Mesendoderm (in vitro differentiated cells): ENCODE results near the gene PBX2.
"Not testable (repeated sequence)": the region's sequence is repeated elsewhere in the genome, so short reads cannot be mapped to it uniquely, and the experiment has no call there.

Experiments
- DNase-seq: peaks from one replicate; pipeline ENCODE4 v3.0.0; 2013
- H2AK5ac ChIP-seq: 2 replicates; pipeline ENCODE4 v1.6.1; 2013; ENCODE audit warnings: low read length, inconsistent platforms
- H2BK120ac ChIP-seq: 2 replicates; pipeline ENCODE4 v1.6.1; 2013; ENCODE audit warnings: low read depth, mild to moderate bottlenecking, low read length, moderate library complexity, mixed read lengths
- H2BK15ac ChIP-seq: replicated peaks from 2 replicates; pipeline ENCODE4 v1.6.1; 2013; ENCODE audit warnings: low read depth, mild to moderate bottlenecking, moderate library complexity
- H2BK5ac ChIP-seq: 2 replicates; pipeline ENCODE4 v1.6.1; 2013; ENCODE audit warnings: low read length, inconsistent platforms
- H3K18ac ChIP-seq: 2 replicates; pipeline ENCODE4 v1.6.1; 2013; ENCODE audit warnings: mild to moderate bottlenecking, low read length, mixed read lengths
- H3K23ac ChIP-seq: one replicate; pipeline ENCODE4 v1.6.1; 2013; ENCODE audit warnings: low read length
- H3K27ac ChIP-seq: 2 replicates; pipeline ENCODE4 v1.5.1; 2013; ENCODE audit warnings: low read depth, mild to moderate bottlenecking, inconsistent platforms, low read length, moderate library complexity
- H3K27me3 ChIP-seq: 2 replicates; pipeline ENCODE4 v1.6.1; 2013; ENCODE audit warnings: low read length, control low read depth, mild to moderate bottlenecking, inconsistent platforms; ENCODE audit not compliant: insufficient read depth, poor library complexity
- H3K36me3 ChIP-seq: 2 replicates; pipeline ENCODE4 v1.6.1; 2013; ENCODE audit warnings: low read length, inconsistent platforms; ENCODE audit not compliant: control insufficient read depth, insufficient read depth
- H3K4ac ChIP-seq: one replicate; pipeline ENCODE4 v1.6.1; 2013; ENCODE audit warnings: low read depth, mild to moderate bottlenecking, low read length, moderate library complexity
- H3K4me1 ChIP-seq: 2 replicates; pipeline ENCODE4 v1.6.1; 2013; ENCODE audit warnings: low read depth, low read length, inconsistent platforms; ENCODE audit not compliant: control insufficient read depth
- H3K4me2 ChIP-seq: 2 replicates; pipeline ENCODE4 v1.6.1; 2013; ENCODE audit warnings: low read length
- H3K4me3 ChIP-seq: 2 replicates; pipeline ENCODE4 v1.5.1; 2013; ENCODE audit warnings: mild to moderate bottlenecking, low read length
- H3K56ac ChIP-seq: one replicate; pipeline ENCODE4 v1.6.1; 2013; ENCODE audit warnings: low read length
- H3K79me1 ChIP-seq: 2 replicates; pipeline ENCODE4 v1.6.1; 2013; ENCODE audit warnings: low read length, inconsistent platforms
- H3K79me2 ChIP-seq: 2 replicates; pipeline ENCODE4 v1.6.1; 2013; ENCODE audit warnings: mild to moderate bottlenecking, low read length; ENCODE audit not compliant: control insufficient read depth, insufficient read depth
- H3K9ac ChIP-seq: 2 replicates; pipeline ENCODE4 v1.6.1; 2013; ENCODE audit warnings: low read length, inconsistent platforms
- H4K5ac ChIP-seq: one replicate; pipeline ENCODE4 v1.6.1; 2013; ENCODE audit warnings: low read length
- H4K8ac ChIP-seq: one replicate; pipeline ENCODE4 v1.6.1; 2013; ENCODE audit warnings: low read depth, mild to moderate bottlenecking, control low read depth, low read length, moderate library complexity
- WGBS: extraction: QIAGEN DNeasy Blood & Tissue Kit; methylation state at CpG from one replicate; pipeline ENCODE4 v1.1.7; 2013; ENCODE audit warnings: low lambda C conversion rate, missing lambda C conversion rate; ENCODE audit not compliant: insufficient coverage; ENCODE audit errors: extremely low coverage; 5-methylcytosine and 5-hydroxymethylcytosine counted together

PBX2 gene

GRCh38 chr6:32146687-32147086, 43.3 kb downstream of the PBX2 start:
- no peak overlapping the region for H3K4me2 ChIP-seq
- peak overlapping the region; percentile 67 for H2BK5ac ChIP-seq
- H3K79me1 ChIP-seq = no peaks in the 10 kb centered on the region
- WGBS = no CpG with 5 or more reads among the region's 4 CpGs
- H2BK15ac ChIP-seq = no peak overlapping the region
- H3K4me3 ChIP-seq = no peak overlapping the region
- no peak overlapping the region for H4K8ac ChIP-seq
- H3K4me1 ChIP-seq = peaks cover 15% of the 10 kb centered on the region
- DNase-seq = peak; percentile 79
- H2AK5ac ChIP-seq = no peak overlapping the region
- H3K27ac ChIP-seq = no peak overlapping the region
- no peak overlapping the region for H4K5ac ChIP-seq
- H3K9ac ChIP-seq = peak overlapping the region; percentile 35
- H3K56ac ChIP-seq = peak overlapping the region; percentile 45
- no peaks in the 10 kb centered on the region for H3K36me3 ChIP-seq
- no peak overlapping the region for H2BK120ac ChIP-seq
- H3K18ac ChIP-seq = no peak overlapping the region
- no peak overlapping the region for H3K23ac ChIP-seq
- H3K27me3 ChIP-seq = no peaks in the 10 kb centered on the region
- no peaks in the 10 kb centered on the region for H3K79me2 ChIP-seq
- no peak overlapping the region for H3K4ac ChIP-seq

- H4K8ac ChIP-seq = no peak overlapping the region
- no peak overlapping the region for H2BK120ac ChIP-seq
- no peak overlapping the region for H3K4me3 ChIP-seq
- H2BK15ac ChIP-seq = no peak overlapping the region
- DNase-seq = peak; percentile 45
- H3K4me1 ChIP-seq = peaks cover 13% of the 10 kb centered on the region
- H2BK5ac ChIP-seq = no peak overlapping the region
- H3K79me2 ChIP-seq = no peaks in the 10 kb centered on the region
- peak overlapping the region; percentile 32 for H3K18ac ChIP-seq
- no peaks in the 10 kb centered on the region for H3K36me3 ChIP-seq
- no peaks in the 10 kb centered on the region for H3K79me1 ChIP-seq
- H3K27me3 ChIP-seq = no peaks in the 10 kb centered on the region
- peak overlapping the region; percentile 45 for H3K56ac ChIP-seq
- H3K9ac ChIP-seq = peak overlapping the region; percentile 35
- H3K4ac ChIP-seq = peak overlapping the region; percentile 24
- H2AK5ac ChIP-seq = no peak overlapping the region
- no CpG with 5 or more reads among the region's 1 CpG for WGBS
- H3K23ac ChIP-seq = no peak overlapping the region
- H3K27ac ChIP-seq = no peak overlapping the region
- no peak overlapping the region for H4K5ac ChIP-seq
- H3K4me2 ChIP-seq = no peak overlapping the region
These were observed 43.7 kb downstream of the PBX2 start for GRCh38 chr6:32146287-32146686.

- H2BK15ac ChIP-seq, H3K4ac ChIP-seq, H3K4me1 ChIP-seq, H3K27ac ChIP-seq, H3K4me2 ChIP-seq, H3K56ac ChIP-seq, H4K5ac ChIP-seq, H3K27me3 ChIP-seq, H2BK5ac ChIP-seq, H4K8ac ChIP-seq, H3K79me1 ChIP-seq, H3K23ac ChIP-seq, DNase-seq, H3K4me3 ChIP-seq, H3K9ac ChIP-seq, H2AK5ac ChIP-seq, H3K36me3 ChIP-seq, H2BK120ac ChIP-seq, H3K79me2 ChIP-seq, H3K18ac ChIP-seq: not testable (repeated sequence)
- WGBS = no CpG with 5 or more reads among the region's 7 CpGs
These were observed 45.8 kb downstream of the PBX2 start for GRCh38 chr6:32144238-32144637.

GRCh38 chr6:32140420-32141046, 49.5 kb downstream of the PBX2 start:
- DNase-seq = no peak
- Histone ChIP-seq H3K9ac (no peak overlapping the region), H3K4me1 (no peaks in the 10 kb centered on the region), H3K79me1 (no peaks in the 10 kb centered on the region), H3K79me2 (no peaks in the 10 kb centered on the region), H2BK15ac (no peak overlapping the region), H2AK5ac (no peak overlapping the region), H3K4me3 (no peak overlapping the region), H4K8ac (no peak overlapping the region), H3K27ac (no peak overlapping the region), H4K5ac (no peak overlapping the region), H3K36me3 (no peaks in the 10 kb centered on the region), H3K56ac (no peak overlapping the region), H3K27me3 (no peaks in the 10 kb centered on the region), H2BK120ac (no peak overlapping the region), H3K18ac (no peak overlapping the region), H3K4ac (no peak overlapping the region), H2BK5ac (no peak overlapping the region), H3K4me2 (no peak overlapping the region), H3K23ac (no peak overlapping the region)
- WGBS = no CpG with 5 or more reads among the region's 5 CpGs

- no peaks in the 10 kb centered on the region for H3K4me1 ChIP-seq
- no peak overlapping the region for H2BK15ac ChIP-seq
- no peak overlapping the region for H2AK5ac ChIP-seq
- H3K4me3 ChIP-seq = no peak overlapping the region
- no peak overlapping the region for H2BK5ac ChIP-seq
- no peaks in the 10 kb centered on the region for H3K36me3 ChIP-seq
- H4K8ac ChIP-seq = no peak overlapping the region
- no peak overlapping the region for H4K5ac ChIP-seq
- no peak overlapping the region for H3K56ac ChIP-seq
- WGBS = no CpG with 5 or more reads among the region's 5 CpGs
- H3K27ac ChIP-seq = no peak overlapping the region
- no peaks in the 10 kb centered on the region for H3K79me1 ChIP-seq
- no peak overlapping the region for H3K23ac ChIP-seq
- no peaks in the 10 kb centered on the region for H3K79me2 ChIP-seq
- no peaks in the 10 kb centered on the region for H3K27me3 ChIP-seq
- H3K4me2 ChIP-seq = no peak overlapping the region
- H3K4ac ChIP-seq = no peak overlapping the region
- no peak overlapping the region for H2BK120ac ChIP-seq
- H3K18ac ChIP-seq = no peak overlapping the region
- H3K9ac ChIP-seq = no peak overlapping the region
- no peak for DNase-seq
These were observed 50.4 kb downstream of the PBX2 start for GRCh38 chr6:32139590-32139989.

- no peak overlapping the region for H2AK5ac ChIP-seq
- H3K4me1 ChIP-seq = no peaks in the 10 kb centered on the region
- H3K9ac ChIP-seq = no peak overlapping the region
- no peak overlapping the region for H3K56ac ChIP-seq
- H3K23ac ChIP-seq = no peak overlapping the region
- no peak overlapping the region for H2BK5ac ChIP-seq
- H3K79me2 ChIP-seq = no peaks in the 10 kb centered on the region
- no peak overlapping the region for H3K18ac ChIP-seq
- H3K27me3 ChIP-seq = no peaks in the 10 kb centered on the region
- no peak overlapping the region for H3K4ac ChIP-seq
- no peak overlapping the region for H4K5ac ChIP-seq
- no peak overlapping the region for H2BK15ac ChIP-seq
- no peak overlapping the region for H2BK120ac ChIP-seq
- H3K36me3 ChIP-seq = no peaks in the 10 kb centered on the region
- no peaks in the 10 kb centered on the region for H3K79me1 ChIP-seq
- H3K27ac ChIP-seq = no peak overlapping the region
- no peak overlapping the region for H3K4me3 ChIP-seq
- no peak overlapping the region for H4K8ac ChIP-seq
- no peak overlapping the region for H3K4me2 ChIP-seq
- DNase-seq = no peak
These were observed 52.5 kb downstream of the PBX2 start for GRCh38 chr6:32137454-32137853.
